NCI-H1694 treated with DMSO at 0.1 percent for 48 hours (cell line): Measurements from ENCODE around the gene MIPEP.

Experiments
- DNase-seq: peaks from one replicate; lab custom pipeline; 2025; lab: John Stamatoyannopoulos, UW

The MIPEP gene

DNA sequence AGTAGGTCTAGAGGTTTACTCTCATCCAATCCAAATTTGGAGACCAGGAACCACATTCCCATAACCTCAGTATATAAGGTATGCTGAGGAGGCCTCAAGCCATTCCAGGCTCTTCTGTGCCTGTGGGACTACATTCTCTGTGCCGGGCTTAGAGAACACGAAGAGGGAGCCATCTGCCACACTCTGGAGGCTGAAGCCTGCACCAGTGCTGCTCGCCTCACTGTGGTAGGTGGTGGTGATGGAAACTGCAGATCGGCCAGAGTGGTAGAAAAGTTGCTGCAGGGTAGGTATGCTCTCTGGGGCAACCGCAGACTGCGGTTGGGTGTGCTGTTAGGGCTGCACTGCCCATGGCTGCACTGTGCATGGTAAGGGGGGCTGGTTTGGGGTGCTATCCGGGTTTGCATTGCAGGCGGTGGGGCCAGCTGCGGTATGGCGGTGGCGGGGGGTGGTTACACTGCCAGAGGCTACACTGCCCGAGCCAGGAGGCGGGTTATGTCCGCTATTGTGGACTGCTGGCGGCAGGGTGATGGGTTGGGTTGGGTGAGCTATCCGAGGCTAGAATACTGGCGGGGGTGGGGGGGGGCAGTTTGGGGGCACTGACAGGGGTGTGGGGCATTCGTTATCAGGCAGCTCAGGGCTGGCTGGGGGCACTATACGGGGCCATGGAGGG lies 174.0 kb downstream of the MIPEP start:
- no peak for DNase-seq

DNA sequence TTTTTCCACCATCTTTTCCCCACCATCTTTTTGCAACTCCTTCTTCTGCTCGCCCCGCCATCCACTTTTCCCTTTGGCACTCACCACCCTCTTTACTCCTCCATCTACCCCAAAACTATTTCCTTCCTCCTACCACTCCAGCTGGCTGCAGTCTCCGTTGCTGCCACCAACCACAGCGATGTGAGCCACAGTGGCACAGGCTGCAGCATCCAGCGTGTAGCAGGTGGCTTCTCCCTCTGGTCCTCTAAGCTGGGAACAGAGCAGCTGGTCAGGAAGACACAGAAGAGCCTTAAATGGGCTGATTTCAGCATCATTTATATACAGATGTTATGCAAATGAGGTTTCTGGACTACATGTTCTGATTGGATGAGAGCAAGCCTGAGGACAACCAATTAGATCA lies 174.5 kb downstream of the MIPEP start:
- no peak for DNase-seq

DNA sequence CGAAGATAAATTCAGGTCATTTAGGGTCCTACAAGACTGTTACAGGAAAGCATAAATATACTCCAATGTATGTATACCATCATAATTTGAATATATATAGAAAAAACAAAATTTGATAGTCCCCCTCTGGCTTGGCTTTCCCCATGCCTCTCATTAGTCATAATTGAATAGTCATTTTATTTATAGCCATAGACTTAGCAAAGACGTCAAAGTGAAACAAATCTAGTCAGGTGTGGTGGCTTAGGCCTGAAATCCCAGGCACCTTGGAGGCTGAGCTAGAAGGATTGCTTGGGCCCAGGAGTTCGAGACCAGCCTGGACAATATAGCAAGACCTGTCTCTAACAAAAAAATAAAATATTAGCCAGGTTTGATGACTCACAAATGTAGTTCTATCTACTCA lies 177.8 kb downstream of the MIPEP start:
- no peak for DNase-seq

DNA sequence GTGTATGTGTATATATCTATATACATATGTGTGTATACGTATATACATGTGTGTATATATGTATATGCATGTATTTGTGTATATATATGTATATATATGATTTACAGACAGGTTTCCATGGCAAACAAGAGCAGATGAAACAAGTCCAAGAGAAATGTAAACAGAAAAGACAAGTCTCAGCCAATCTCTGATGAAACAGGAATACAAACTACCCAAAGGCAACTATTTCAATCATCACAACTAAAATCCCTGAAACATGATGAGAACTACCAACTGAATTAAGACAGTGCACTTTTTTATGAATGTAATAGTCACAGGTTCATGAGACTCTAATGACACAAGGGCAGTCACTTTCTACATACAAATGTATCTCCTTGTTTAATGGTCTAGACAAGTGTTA lies 178.8 kb downstream of the MIPEP start:
- DNase-seq = no peak

DNA sequence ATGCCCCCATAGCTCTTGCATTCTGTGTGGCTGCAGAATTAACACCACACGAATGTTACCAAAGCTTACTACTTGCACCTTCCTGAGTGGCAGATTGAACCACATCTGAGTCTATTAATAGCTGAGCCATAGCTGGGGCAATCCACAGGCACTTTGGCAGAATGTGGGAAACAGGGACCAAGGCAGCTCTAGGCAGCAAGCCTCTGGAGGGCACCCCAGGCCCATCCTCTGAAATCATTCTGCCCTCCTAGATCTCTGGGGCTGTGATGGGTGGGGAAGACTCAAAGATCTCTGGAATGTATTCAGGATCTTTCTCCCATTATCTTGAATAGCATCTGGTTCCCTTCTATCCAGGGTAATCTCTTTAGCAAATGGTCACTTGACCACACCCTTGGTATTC lies 179.7 kb downstream of the MIPEP start:
- DNase-seq = no peak

DNA sequence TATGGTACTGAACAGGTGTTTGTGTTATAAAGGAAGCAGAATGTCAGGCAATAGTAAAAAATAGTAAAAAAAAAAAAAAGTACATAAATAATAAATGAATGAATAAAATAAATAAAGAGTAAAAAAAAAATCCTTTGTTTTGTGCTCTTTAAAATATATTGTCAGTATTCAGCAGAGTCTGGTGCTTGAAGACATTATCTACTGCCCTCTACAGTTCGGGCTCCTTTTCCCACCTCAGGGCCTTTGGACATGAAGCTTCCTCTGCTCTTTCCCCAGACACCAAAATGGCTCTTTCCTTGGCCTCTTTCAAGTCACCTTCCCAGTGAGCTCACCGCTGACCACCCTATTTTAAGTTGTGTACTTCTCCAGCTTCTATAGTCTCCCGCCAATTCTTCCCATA lies 181.5 kb downstream of the MIPEP start:
- DNase-seq = no peak

DNA sequence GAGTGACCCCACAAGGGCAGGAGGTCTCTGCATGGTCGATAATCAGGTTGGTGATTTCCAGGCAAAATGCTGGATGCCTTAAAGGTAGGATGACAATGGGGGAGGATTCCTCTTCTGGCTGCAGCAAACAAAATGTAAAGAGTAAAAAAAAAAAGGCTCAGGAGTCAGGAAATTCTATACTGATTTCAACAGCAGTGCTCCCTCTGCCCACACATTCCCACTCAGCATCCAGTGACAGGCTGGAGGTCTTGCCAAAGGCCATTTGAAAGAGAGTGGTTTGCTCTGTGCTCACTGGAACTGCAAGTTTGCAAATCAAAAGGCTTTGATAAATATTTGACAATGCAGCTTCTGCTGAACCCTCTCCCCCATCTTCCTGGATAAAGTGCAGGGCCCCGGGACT lies 183.6 kb downstream of the MIPEP start:
- DNase-seq = no peak

DNA sequence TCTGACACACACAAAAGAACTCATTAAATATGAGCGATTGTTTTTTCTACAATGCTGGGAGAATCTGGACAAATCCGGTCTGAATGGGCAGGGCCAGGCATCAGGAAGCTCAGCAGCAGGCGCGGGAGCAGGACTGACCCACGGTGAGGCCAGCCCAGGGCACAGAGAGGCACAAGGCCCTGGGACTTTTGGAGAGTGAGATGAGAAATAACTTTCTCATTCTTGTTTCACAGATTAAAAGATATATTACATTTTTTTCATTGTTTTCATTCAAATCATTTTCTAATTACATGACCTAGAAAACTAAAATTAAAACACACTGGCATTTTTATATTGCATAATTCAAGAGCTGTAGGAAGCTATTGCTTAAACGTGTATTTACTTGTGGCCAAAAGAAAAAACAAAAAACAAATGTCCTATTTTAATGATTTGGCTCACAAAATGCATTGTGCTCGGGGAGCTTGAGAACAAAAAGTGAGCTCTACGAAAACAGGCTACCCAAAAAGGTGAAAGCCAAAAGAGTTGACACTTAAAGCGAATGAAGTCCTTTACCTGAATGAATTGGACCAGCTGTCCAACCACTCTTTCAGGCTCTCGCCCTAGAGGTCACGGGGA lies 185.8 kb downstream of the MIPEP start:
- DNase-seq = no peak

DNA sequence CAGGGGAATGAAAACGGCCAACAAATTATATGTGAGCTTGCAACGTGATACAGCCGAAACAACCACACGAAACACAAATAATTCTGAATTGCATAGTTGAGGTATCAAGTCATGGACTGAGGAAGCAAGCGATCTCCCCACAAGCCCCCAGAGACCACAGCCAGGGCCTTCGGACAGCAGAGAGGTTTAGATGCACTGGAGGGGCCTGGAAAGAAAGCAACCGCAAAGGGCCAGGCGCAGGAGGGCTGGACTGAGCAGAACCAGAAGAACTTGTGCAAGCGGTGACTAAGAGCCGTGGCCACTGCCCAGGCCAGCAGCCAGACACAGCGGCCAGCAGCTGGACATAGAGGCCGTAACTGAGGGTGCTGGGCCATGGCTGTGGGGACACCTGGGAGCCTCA lies 187.6 kb downstream of the MIPEP start:
- no peak for DNase-seq

DNA sequence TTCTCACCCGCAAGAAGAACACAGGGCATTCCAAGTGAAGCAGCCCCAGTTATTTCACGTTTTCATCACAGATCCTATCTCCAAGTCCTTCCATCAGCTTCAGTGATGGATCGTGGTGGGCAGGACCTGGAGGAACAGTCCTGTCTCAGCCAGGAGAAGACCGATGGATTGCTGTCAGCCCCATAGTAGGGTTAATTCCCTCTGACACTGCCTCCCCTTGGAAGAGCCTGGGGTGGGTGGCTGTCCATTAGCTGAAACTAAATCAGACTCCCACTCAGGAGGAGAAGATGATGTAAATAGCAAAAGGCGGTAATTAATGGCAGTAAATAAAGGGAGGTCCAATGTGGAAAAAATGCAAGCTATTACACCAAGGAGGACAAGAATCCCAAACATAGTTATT lies 188.0 kb downstream of the MIPEP start:
- DNase-seq = no peak

DNA sequence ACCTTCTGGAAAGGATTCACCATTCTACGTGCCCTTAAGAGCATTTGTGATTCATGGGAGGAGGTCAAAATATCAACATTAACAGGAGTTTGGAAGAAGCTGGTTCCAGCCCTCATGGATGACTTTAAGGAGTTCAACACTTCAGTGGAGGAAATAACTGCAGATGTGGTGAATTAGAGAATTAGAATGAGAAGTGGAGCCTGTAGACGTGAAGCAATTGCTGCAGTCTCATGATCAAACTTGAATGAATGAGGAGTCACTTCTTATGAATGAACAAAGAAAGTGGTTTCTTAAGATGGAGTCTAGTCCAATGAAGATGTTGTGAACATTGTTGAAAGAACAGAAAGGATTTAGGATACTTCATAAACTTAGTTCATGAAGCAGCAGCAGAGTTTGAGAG lies 189.9 kb downstream of the MIPEP start:
- DNase-seq = no peak

DNA sequence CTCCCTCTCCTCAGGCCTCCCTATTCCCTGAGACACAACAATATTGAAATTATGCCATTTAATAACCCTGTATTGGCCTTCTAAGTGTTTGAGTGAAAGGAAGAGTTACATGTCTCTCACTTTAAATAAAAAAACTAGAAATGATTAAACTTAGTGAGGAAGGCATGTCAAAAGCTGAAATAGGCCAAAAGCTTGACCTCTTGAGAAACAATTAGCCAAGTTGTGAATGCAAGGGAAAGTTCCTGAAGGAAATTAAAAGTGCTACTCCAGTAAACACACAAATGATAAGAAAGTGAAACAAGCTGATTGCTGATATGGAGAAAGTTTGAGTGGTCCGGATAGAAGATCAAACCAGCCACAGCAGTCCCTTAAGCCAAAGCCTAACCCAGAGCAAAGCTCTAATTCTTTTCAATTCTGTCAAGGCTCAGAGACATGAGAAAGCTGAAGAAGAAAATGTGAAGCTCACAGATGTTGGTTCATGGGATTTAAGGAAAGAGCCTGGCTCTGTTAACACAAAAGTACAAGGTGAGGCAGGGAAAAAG lies 191.4 kb downstream of the MIPEP start:
- no peak for DNase-seq

DNA sequence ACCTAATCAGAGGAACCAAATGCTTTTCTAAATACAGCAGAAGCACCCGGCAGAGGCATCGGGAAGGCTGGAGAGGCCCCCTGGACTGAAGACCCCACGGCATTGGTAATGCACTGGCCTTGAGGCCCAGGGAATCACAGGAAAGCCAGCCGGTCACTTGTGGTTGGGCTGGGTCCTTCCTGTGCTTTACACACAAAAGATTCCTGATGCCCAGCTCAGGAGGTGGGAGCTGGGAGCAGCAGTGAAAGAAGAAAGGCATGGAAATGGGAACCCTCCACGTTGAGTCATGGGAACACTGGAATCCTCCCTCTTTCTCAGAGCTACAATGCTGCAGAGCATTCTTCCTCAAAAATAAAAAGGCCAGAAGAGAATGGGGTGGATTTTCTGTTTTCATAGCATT lies 192.6 kb downstream of the MIPEP start:
- no peak for DNase-seq

DNA sequence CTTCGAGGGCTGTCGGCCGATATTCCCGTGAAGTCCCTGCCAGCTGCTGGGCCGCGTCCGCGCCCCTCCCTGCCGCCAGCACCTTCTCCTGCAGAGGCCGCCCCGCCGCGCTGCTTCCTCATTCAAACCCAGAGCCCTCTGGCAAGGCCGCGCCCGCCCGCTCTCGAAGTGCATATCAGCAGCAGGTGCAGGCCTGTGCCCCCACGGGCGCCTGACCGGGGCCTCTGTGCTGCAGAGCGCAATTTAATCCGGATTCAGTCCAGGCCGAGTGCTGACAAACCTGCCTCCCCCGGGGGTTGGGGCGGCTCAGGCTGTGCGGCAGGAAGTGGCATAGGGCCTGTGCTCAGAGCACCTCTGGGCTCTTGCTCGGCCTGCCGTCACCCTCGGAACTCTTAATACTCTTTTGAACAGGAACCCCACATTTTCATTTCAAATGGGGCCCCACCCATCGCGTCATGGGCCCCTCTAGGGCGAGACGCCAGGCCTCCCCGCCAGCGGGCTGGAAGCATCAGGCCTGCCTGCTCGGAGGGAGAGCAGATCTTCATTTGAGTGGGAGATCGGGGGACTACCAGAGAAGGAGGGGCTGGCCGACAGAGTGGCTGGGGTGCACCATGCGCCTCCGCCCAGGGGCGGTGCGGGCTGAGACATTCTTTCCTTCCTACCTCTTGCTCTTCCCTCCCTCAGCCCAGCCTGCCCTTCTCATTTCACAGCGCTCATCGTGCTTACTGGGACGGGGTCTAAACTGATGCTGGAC lies 193.3 kb downstream of the MIPEP start:
- no peak for DNase-seq

DNA sequence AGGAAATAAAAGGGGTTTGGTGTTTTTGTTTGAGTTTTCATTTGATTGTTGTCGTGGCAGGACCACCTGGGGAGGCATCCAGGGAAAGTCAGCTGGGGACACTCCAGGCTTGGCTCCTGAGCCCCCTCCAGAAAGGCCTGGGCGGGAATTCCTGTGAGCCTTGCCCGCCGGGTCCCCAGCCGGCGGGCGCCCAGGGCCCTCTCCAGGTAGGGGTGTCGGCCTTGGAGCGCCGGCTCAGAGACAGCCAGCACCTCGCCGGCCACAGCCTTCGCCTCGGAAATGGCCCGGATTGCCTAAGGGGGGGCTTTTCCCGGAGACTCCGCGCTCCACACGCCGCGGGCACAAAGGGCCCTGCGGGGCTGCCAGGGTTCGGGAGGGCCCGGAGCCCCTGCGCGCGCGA lies 194.0 kb downstream of the MIPEP start:
- no peak for DNase-seq

DNA sequence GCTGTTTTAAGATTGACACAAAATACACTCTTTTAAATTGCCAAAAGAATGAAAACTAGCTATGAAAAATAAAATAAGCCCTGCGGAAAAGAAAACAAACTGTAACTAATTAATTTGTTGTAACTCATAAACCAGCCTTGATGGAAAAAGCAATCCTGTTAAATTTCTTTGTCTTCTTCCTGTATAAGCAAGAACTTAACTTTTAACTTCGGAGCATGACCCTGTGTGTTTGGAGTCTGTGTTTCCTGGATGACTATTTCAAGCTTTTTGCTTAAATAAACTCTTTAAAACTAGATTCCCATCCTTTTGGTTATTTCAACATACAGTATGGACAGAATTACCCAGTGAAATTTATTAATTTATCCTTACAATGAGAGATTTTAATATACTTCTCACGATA lies 196.4 kb downstream of the MIPEP start:
- DNase-seq = no peak

DNA sequence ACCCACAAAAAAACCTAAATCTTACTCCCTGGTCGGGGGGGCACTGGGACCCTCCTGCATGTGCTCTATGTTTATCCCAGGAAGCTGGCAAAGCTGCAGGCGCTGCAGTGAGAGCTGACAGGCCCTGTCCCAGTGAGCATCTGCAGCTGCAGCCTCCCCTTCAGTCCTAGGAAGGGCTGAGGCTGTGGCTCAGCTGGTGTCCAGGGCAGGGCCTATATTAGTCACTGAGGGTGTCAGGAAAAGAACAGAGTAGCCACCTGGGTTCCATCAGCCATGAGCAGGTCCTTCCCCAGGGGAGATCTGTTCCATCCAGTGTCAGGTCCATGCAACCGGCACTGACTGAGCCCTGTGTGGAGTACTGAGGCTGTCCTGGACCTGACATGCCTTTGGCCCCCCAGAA lies 198.5 kb downstream of the MIPEP start:
- DNase-seq = no peak

DNA sequence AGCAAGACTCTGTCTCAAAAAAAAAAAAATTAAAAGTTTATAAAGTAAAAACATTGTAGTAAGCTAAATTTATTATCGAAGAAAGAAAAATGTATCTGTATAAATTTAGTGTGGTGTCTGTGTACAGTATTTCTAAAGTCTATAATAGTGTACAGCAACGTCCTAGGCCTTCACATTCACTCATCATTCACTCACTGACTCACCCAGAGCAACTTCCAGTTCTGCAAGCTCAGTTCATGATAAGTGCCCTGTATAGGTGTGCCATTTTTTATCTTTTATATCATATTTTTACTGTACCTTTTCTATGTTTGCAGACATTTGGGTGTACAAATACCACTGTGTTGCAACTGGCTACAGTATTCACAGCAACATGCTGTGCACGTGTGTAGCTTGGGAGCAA lies 200.9 kb downstream of the MIPEP start:
- DNase-seq = no peak

DNA sequence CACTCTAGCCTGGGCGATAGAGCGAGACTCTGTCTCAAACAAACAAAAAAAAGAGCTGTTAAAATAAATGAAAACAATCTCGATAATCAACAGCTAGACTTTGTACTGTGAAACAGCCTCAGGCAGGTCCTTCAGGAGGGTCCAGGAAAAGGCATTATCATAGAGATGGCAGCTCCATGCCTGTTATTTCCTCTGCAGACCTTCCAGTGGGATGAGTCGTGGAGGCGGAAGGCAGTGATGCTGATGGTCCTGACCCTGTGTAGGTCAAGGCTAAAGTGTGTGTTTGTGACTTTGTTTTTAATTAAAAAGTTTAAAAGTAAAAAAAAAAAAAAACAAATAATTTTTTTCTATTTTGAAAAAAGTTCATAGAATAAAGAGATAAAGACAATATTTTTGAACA lies 201.6 kb downstream of the MIPEP start:
- DNase-seq = no peak

DNA sequence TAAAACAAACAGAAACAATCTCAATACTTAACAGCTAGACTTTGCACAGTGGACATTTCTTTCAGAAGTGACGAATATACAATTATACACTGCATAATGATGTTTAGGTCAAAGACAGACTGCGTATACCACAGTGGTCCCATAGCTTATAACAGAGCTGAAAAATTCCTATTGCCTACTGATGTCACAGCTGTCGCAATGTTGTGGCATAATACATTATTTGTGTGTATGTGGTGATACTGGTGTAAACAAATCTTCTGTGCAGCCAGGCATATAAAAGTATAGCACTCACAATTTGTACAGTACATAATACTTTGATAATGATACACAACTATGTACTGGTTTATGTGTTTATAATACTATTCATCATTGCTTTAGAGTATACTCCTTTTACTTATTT lies 202.3 kb downstream of the MIPEP start:
- DNase-seq = no peak

DNA sequence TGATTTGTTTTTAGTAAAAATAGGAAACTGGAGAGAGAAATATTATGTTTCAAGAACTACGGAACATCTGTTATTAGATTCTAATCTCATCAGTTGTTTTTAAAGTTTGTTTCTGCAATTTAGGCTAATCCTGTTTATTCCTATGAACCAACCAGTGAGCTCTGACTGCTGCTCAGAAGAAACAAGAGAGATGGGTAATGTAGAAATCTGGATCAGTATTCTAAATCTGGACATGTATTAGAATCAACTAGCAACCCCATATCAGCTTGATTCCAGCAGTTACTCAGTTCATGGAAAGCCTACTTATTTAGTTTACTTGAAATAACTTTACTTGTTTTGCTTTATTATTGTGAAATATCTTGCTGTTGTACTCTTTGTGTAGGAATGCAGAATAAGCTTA lies 203.8 kb downstream of the MIPEP start:
- DNase-seq = no peak

DNA sequence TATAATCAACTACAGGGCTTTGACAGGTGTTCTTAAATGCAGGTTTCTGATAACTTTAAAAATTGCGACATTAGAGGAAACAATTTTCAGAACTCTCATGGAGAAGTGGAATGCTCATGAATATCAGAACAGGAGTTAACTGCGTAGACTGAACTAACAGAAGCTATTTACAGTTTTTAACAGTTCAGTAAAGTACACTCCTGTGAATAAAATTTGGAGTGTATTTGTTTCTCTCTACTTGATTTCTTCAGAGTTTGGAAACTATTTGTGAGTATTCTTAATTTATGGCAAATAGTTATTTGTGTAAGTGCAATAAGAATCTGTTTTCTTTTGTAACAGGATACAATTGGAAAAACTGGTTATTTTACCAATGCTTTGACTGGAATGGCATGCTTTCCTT lies 204.6 kb downstream of the MIPEP start:
- DNase-seq = no peak

DNA sequence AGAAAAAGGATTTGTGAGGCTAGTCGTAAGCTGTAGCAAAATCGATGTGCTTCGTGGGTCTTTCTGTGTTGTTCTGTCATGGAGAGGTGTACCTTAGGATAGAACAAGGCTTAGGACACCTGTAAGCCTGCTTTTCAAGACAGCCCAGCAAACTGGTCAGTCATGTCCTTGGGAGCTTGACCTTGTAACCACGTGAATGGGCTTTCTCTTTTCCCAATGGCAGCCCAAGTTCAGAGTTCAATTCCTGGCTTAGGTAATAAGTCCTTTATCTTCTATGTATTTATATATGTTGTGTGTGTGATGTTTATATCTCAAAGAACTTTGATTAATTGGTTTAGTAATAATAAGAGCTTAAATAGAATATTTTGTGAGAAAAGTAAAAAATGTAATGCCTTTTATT lies 206.1 kb downstream of the MIPEP start:
- DNase-seq = no peak
